Parathyroid adenoma (tissue), 2 donors: ENCODE measurements around the gene CAV1.

Source experiments
- H2AFZ ChIP-seq: fragments of 300-600 bp; sonication (generic); one replicate; pipeline ENCODE4 v1.7.0; 2017; ENCODE audit warnings: antibody characterized with exemption, mild to moderate bottlenecking
- H3K27ac ChIP-seq: fragments of 300-600 bp; sonication (generic); one replicate; pipeline ENCODE4 v1.7.0; 2017
- H3K27me3 ChIP-seq: fragments of 300-600 bp; sonication (generic); one replicate; pipeline ENCODE4 v1.7.0; 2017; ENCODE audit warnings: low read length; ENCODE audit not compliant: control insufficient read depth, insufficient read depth
- H3K36me3 ChIP-seq: fragments of 300-600 bp; sonication (generic); one replicate; pipeline ENCODE4 v1.7.0; 2017; ENCODE audit warnings: low read length; ENCODE audit not compliant: control insufficient read depth, insufficient read depth
- H3K4me1 ChIP-seq: fragments of 300-600 bp; sonication (generic); one replicate; pipeline ENCODE4 v1.7.0; 2017; ENCODE audit warnings: control low read depth
- H3K4me2 ChIP-seq: fragments of 300-600 bp; sonication (generic); one replicate; pipeline ENCODE4 v1.7.0; 2017; ENCODE audit warnings: low read length
- H3K4me3 ChIP-seq: fragments of 300-600 bp; sonication (generic); one replicate; pipeline ENCODE4 v1.7.0; 2017; ENCODE audit warnings: low read depth, low read length
- H3K79me2 ChIP-seq: fragments of 300-600 bp; sonication (generic); one replicate; pipeline ENCODE4 v1.7.0; 2017; ENCODE audit warnings: control low read depth
- H3K9ac ChIP-seq: fragments of 300-600 bp; sonication (generic); one replicate; pipeline ENCODE4 v1.7.0; 2017; ENCODE audit warnings: mild to moderate bottlenecking
- H3K9me3 ChIP-seq: fragments of 300-600 bp; sonication (generic); one replicate; pipeline ENCODE4 v1.7.0; 2017; ENCODE audit warnings: low read length; ENCODE audit not compliant: control insufficient read depth
- CTCF ChIP-seq: fragments of 300-600 bp; sonication (generic); IDR thresholded peaks from one replicate; pipeline ENCODE4 v1.7.0; 2017; ENCODE audit warnings: antibody characterized with exemption, mild to moderate bottlenecking
- donor health status: primary hyperparathyroidism.

Gene CAV1

GRCh38 chr7:116557066-116557585 is 32.3 kb downstream of the CAV1 start:
- H3K36me3 ChIP-seq, result no peaks in the 10 kb centered on the region
- H3K9me3 ChIP-seq, result no peaks in the 10 kb centered on the region
- H3K79me2 ChIP-seq, result no peaks in the 10 kb centered on the region
- no peak overlapping the region for H3K9ac ChIP-seq
- no peak for TF ChIP-seq CTCF
- no peaks in the 10 kb centered on the region for H3K27me3 ChIP-seq
- no peak overlapping the region for H3K4me3 ChIP-seq
- no peak overlapping the region for H2AFZ ChIP-seq
- no peak overlapping the region for H3K4me2 ChIP-seq
- H3K4me1 ChIP-seq, result no peaks in the 10 kb centered on the region
- H3K27ac ChIP-seq, result no peak overlapping the region

- Histone ChIP-seq H3K27me3 (no peaks in the 10 kb centered on the region), H2AFZ (no peak overlapping the region), H3K9ac (no peak overlapping the region), H3K4me3 (no peak overlapping the region), H3K4me2 (no peak overlapping the region), H3K4me1 (no peaks in the 10 kb centered on the region), H3K79me2 (no peaks in the 10 kb centered on the region), H3K27ac (no peak overlapping the region), H3K36me3 (no peaks in the 10 kb centered on the region), H3K9me3 (no peaks in the 10 kb centered on the region)
- no peak for TF ChIP-seq CTCF
These were observed 33.1 kb downstream of the CAV1 start for GRCh38 chr7:116557901-116558300.

GRCh38 chr7:116560021-116560970 is 35.5 kb downstream of the CAV1 start:
- no peaks in the 10 kb centered on the region for H3K79me2 ChIP-seq
- H3K9me3 ChIP-seq, result no peaks in the 10 kb centered on the region
- H3K36me3 ChIP-seq, result no peaks in the 10 kb centered on the region
- no peak for TF ChIP-seq CTCF
- H3K4me3 ChIP-seq, result no peak overlapping the region
- no peak overlapping the region for H3K4me2 ChIP-seq
- H3K27me3 ChIP-seq, result no peaks in the 10 kb centered on the region
- H2AFZ ChIP-seq, result no peak overlapping the region
- no peaks in the 10 kb centered on the region for H3K4me1 ChIP-seq
- no peak overlapping the region for H3K9ac ChIP-seq
- H3K27ac ChIP-seq, result no peak overlapping the region

GRCh38 chr7:116561697-116562483 is 37.1 kb downstream of the CAV1 start:
- TF ChIP-seq CTCF, result no peak
- Histone ChIP-seq H3K79me2 (no peaks in the 10 kb centered on the region), H3K9ac (no peak overlapping the region), H3K4me1 (no peaks in the 10 kb centered on the region), H3K9me3 (no peaks in the 10 kb centered on the region), H3K27ac (no peak overlapping the region), H2AFZ (no peak overlapping the region), H3K4me2 (no peak overlapping the region), H3K4me3 (no peak overlapping the region), H3K27me3 (no peaks in the 10 kb centered on the region), H3K36me3 (no peaks in the 10 kb centered on the region)
